Endothelial cell (in vitro differentiated cells): ENCODE data around the gene ZP1. TPM values are rescaled to one million over a fixed set of nuclear protein-coding genes. Genes with fewer than 3 reads are reported as not detected.

Source experiments
- DNase-seq: peaks from one replicate; pipeline ENCODE4 v3.0.0; 2021; ENCODE audit warnings: low spot score
- H3K27ac Mint-ChIP-seq: one replicate; pipeline ENCODE4 v1.8.0; 2021; ENCODE audit warnings: mixed read lengths, inconsistent platforms; ENCODE audit not compliant: unreplicated experiment
- H3K27me3 Mint-ChIP-seq: one replicate; pipeline ENCODE4 v1.8.0; 2021; ENCODE audit warnings: mild to moderate bottlenecking, moderate library complexity, mixed read lengths, inconsistent platforms; ENCODE audit not compliant: unreplicated experiment
- H3K36me3 Mint-ChIP-seq: one replicate; pipeline ENCODE4 v1.8.0; 2021; ENCODE audit warnings: mild to moderate bottlenecking, low read depth, mixed read lengths, inconsistent platforms; ENCODE audit not compliant: unreplicated experiment
- H3K4me1 Mint-ChIP-seq: one replicate; pipeline ENCODE4 v1.8.0; 2021; ENCODE audit warnings: mild to moderate bottlenecking, mixed read lengths, inconsistent platforms; ENCODE audit not compliant: unreplicated experiment
- H3K4me3 Mint-ChIP-seq: one replicate; pipeline ENCODE4 v1.8.0; 2021; ENCODE audit warnings: mild to moderate bottlenecking, mixed read lengths, inconsistent platforms; ENCODE audit not compliant: unreplicated experiment
- H3K9me3 Mint-ChIP-seq: one replicate; pipeline ENCODE4 v1.8.0; 2021; ENCODE audit warnings: mixed read lengths, inconsistent platforms; ENCODE audit not compliant: unreplicated experiment
- CTCF ChIP-seq: fragments of 200-600 bp; sonication (generic); IDR thresholded peaks from one replicate; pipeline ENCODE4 v1.5.0; 2021; ENCODE audit warnings: antibody characterized with exemption; ENCODE audit not compliant: unreplicated experiment
- total RNA-seq: library from RNA; stranded (reverse); fragmentation: NEBNext Ultra II Directional; extraction: Animal tissue kit (Norgen Biotek cat#: 25700); gene quantifications from one replicate; pipeline ENCODE4 v1.2.1, GENCODE V29; 2021; ENCODE audit not compliant: unreplicated experiment

The ZP1 gene
- total RNA-seq, 1 donor from 2014 or later: not detected

GRCh38 chr11:60918251-60918938 lies 51.1 kb downstream of the ZP1 start:
- TF ChIP-seq CTCF: no peak
- H3K4me3 Mint-ChIP-seq: no peak overlapping the region
- H3K27ac Mint-ChIP-seq: no peak overlapping the region
- peaks cover 33% of the 10 kb centered on the region for H3K36me3 Mint-ChIP-seq
- no peak for DNase-seq
- H3K4me1 Mint-ChIP-seq: peaks cover 28% of the 10 kb centered on the region
- no peaks in the 10 kb centered on the region for H3K9me3 Mint-ChIP-seq
- peaks cover 15% of the 10 kb centered on the region for H3K27me3 Mint-ChIP-seq

GRCh38 chr11:60918939-60919265 lies 51.6 kb downstream of the ZP1 start:
- TF ChIP-seq CTCF: no peak
- peaks cover 23% of the 10 kb centered on the region for H3K4me1 Mint-ChIP-seq
- no peak overlapping the region for H3K27ac Mint-ChIP-seq
- H3K4me3 Mint-ChIP-seq: no peak overlapping the region
- peaks cover 34% of the 10 kb centered on the region for H3K36me3 Mint-ChIP-seq
- DNase-seq: no peak
- H3K27me3 Mint-ChIP-seq: peaks cover 14% of the 10 kb centered on the region
- H3K9me3 Mint-ChIP-seq: no peaks in the 10 kb centered on the region

GRCh38 chr11:60919320-60919719 lies 52.0 kb downstream of the ZP1 start:
- H3K9me3 Mint-ChIP-seq: no peaks in the 10 kb centered on the region
- H3K36me3 Mint-ChIP-seq: peaks cover 34% of the 10 kb centered on the region
- H3K4me3 Mint-ChIP-seq: no peak overlapping the region
- TF ChIP-seq CTCF: no peak
- H3K27me3 Mint-ChIP-seq: peaks cover 12% of the 10 kb centered on the region
- no peak overlapping the region for H3K27ac Mint-ChIP-seq
- no peak for DNase-seq
- peaks cover 21% of the 10 kb centered on the region for H3K4me1 Mint-ChIP-seq

GRCh38 chr11:60919956-60920355 lies 52.6 kb downstream of the ZP1 start:
- TF ChIP-seq CTCF: no peak
- H3K27ac Mint-ChIP-seq: no peak overlapping the region
- peaks cover 10% of the 10 kb centered on the region for H3K27me3 Mint-ChIP-seq
- peaks cover 19% of the 10 kb centered on the region for H3K4me1 Mint-ChIP-seq
- DNase-seq: no peak
- H3K9me3 Mint-ChIP-seq: no peaks in the 10 kb centered on the region
- peaks cover 34% of the 10 kb centered on the region for H3K36me3 Mint-ChIP-seq
- no peak overlapping the region for H3K4me3 Mint-ChIP-seq

- Mint-ChIP-seq H3K27me3 (peaks cover 8% of the 10 kb centered on the region), H3K27ac (no peak overlapping the region), H3K9me3 (no peaks in the 10 kb centered on the region), H3K4me1 (peaks cover 20% of the 10 kb centered on the region), H3K36me3 (peaks cover 34% of the 10 kb centered on the region), H3K4me3 (no peak overlapping the region)
- TF ChIP-seq CTCF: no peak
- no peak for DNase-seq
Measured at GRCh38 chr11:60921259-60921658, 53.9 kb downstream of the ZP1 start.
